ENCODE data around the gene ZNF74.
A peak's percentile ranks its signal among the peaks of the same experiment; 100 is the strongest.

Gene ZNF74

GRCh38 chr22:20422271-20423007 is 28.5 kb downstream of the ZNF74 start:
- DNase-seq: no peak

- DNase-seq: no peak
These were observed 29.3 kb downstream of the ZNF74 start for GRCh38 chr22:20423008-20423905.

- no peak for DNase-seq
These were observed 30.1 kb downstream of the ZNF74 start for GRCh38 chr22:20423906-20424551.

GRCh38 chr22:20424568-20424931 is 30.6 kb downstream of the ZNF74 start:
- no peak for DNase-seq

GRCh38 chr22:20424932-20425565 is 31.1 kb downstream of the ZNF74 start:
- no peak for DNase-seq

GRCh38 chr22:20425566-20426258 is 31.8 kb downstream of the ZNF74 start:
- no peak for DNase-seq

GRCh38 chr22:20426259-20426615 is 32.3 kb downstream of the ZNF74 start:
- DNase-seq: no peak

GRCh38 chr22:20427104-20427944 is 33.4 kb downstream of the ZNF74 start:
- no peak for DNase-seq

GRCh38 chr22:20427945-20428417 is 34.0 kb downstream of the ZNF74 start:
- no peak for DNase-seq

- DNase-seq: no peak
These were observed 34.7 kb downstream of the ZNF74 start for GRCh38 chr22:20428496-20429253.

GRCh38 chr22:20429254-20430100 is 35.5 kb downstream of the ZNF74 start:
- DNase-seq: peak; percentile 57

- DNase-seq: no peak
These were observed 36.3 kb downstream of the ZNF74 start for GRCh38 chr22:20430101-20430719.

- peak; percentile 42 for DNase-seq
These were observed 37.0 kb downstream of the ZNF74 start for GRCh38 chr22:20430720-20431510.

GRCh38 chr22:20431511-20432192 is 37.7 kb downstream of the ZNF74 start:
- no peak for DNase-seq

GRCh38 chr22:20432244-20432686 is 38.3 kb downstream of the ZNF74 start:
- no peak for DNase-seq

GRCh38 chr22:20433191-20433590 is 39.2 kb downstream of the ZNF74 start:
- DNase-seq: no peak

- no peak for DNase-seq
These were observed 39.8 kb downstream of the ZNF74 start for GRCh38 chr22:20433686-20434241.
